Measurements from ENCODE around the gene CACNA2D3. TPM values are rescaled to one million over a fixed set of nuclear protein-coding genes. Genes with fewer than 3 reads are reported as not detected.

CACNA2D3 gene
- total RNA-seq, 4 donors from 2014 or later, result 0.27 to 1.5 (median 0.79) TPM

DNA sequence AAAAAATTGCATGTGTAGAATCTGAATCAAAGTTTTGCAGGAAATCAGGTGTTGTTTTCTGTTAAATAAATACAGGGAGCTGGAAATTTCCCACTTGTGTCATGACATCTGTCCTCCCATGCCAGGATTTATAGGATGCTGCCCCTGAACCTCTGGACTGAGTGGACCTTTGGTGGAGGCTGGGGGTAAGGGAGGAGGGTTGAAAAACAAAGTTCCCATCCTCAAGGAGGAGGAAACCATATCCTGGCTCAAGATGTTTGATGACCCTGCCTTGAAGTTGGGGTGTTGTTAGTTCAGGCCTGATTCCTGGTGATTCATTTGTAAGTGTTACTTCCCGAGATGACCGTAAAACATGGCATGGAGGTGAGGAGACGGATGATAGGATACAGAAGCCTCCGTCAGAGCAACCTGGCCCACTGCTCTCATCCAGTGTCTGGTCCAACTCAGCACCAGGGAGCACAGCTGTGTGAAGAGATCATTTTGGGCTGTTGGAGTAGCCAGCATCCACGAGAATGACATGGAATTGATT is 223.6 kb downstream of the CACNA2D3 start:
- no peak overlapping the region for H3K4me3 ChIP-seq (ENCODE audit: low read depth, poor library complexity, severe bottlenecking)
- TF ChIP-seq, protein P1, sequence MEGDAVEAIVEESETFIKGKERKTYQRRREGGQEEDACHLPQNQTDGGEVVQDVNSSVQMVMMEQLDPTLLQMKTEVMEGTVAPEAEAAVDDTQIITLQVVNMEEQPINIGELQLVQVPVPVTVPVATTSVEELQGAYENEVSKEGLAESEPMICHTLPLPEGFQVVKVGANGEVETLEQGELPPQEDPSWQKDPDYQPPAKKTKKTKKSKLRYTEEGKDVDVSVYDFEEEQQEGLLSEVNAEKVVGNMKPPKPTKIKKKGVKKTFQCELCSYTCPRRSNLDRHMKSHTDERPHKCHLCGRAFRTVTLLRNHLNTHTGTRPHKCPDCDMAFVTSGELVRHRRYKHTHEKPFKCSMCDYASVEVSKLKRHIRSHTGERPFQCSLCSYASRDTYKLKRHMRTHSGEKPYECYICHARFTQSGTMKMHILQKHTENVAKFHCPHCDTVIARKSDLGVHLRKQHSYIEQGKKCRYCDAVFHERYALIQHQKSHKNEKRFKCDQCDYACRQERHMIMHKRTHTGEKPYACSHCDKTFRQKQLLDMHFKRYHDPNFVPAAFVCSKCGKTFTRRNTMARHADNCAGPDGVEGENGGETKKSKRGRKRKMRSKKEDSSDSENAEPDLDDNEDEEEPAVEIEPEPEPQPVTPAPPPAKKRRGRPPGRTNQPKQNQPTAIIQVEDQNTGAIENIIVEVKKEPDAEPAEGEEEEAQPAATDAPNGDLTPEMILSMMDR (IDR thresholded peaks at IDR 0.05), result no peak
- TF ChIP-seq POLR2A (IDR thresholded peaks at IDR 0.05), result no peak
- 76 to 80% methylated on average over 5 of the region's 5 CpGs for WGBS, 2 donors
- intact Hi-C loops (cut with DNase I; ENCODE audit: low total_unique reads), result no loop called here
- DNase-seq (ENCODE audit: low spot score in 2 of 2), result no peak

DNA sequence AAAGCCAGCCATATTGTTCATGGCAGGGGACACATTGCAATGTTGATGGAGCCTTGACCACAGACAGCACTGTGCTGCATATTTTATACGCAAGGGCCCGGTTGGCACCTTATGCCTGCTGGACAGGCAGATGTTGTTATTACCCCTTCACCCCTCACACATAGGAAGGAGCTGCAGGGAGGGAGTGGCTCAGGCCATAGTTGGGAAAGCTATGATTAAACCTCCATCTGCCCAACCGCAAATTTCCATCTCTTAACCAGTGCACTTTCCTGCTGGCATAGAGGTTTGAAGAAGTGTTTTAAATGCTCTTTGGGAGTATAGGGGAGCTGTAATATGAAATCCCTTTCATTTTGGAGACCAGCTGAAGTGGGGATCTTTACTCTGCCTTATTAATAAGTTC is 224.7 kb downstream of the CACNA2D3 start:
- H3K4me3 ChIP-seq (ENCODE audit: low read depth, poor library complexity, severe bottlenecking), result no peak overlapping the region
- DNase-seq (ENCODE audit: low spot score in 2 of 2), result no peak
- intact Hi-C loops (cut with DNase I; ENCODE audit: low total_unique reads), result no loop called here
- WGBS, 2 donors, result 94 to 95% methylated on average over 3 of the region's 3 CpGs
- TF ChIP-seq, protein P1 (IDR thresholded peaks at IDR 0.05), result no peak
- TF ChIP-seq POLR2A (IDR thresholded peaks at IDR 0.05), result no peak

DNA sequence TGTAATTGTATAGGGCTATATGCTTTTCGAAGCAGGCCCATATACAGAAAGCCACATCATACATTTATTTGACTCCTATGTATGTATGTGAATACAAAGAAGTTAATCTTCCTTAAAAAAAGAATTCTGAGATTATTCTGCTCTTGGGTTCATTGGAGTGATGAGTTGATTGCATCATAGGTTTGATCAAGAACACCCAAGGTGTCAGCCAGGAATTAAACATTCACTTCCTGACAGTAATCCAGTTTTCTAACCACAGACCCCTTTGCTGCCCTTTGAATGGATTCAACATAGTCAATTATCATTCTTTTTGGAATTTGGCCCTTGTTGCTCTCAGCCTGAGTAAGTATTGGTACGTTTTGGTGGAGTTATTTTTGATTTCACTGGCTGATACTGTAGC is 225.6 kb downstream of the CACNA2D3 start:
- intact Hi-C loops (cut with DNase I; ENCODE audit: low total_unique reads), result no loop called here
- 57 to 59% methylated on average over 2 of the region's 2 CpGs for WGBS, 2 donors
- H3K4me3 ChIP-seq (ENCODE audit: low read depth, poor library complexity, severe bottlenecking), result no peak overlapping the region
- no peak for TF ChIP-seq POLR2A (IDR thresholded peaks at IDR 0.05)
- TF ChIP-seq, protein P1 (IDR thresholded peaks at IDR 0.05), result no peak
- DNase-seq (ENCODE audit: low spot score in 2 of 2), result no peak

DNA sequence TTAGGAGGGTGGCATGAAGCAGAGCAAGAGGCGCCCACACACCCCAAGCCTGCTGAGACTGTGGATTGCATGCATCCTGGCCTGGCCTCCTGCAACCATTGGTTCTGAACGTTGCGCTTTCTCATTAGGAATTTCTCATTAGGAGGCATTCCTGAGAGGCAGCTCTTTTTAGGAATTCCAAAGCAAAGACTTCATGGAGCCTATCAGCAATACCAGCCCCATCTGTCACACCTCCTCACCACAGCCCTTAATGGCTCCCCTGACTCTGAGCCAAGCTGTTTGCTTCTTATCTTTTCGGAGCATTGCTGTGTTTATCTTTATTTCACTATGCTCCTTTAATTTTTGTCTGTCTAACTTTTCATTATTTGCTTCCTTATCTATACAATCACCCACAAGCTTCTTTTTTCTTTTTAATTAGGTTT is 226.9 kb downstream of the CACNA2D3 start:
- DNase-seq (ENCODE audit: low spot score in 2 of 2), result no peak
- TF ChIP-seq, protein P1 (IDR thresholded peaks at IDR 0.05), result no peak
- no peak overlapping the region for H3K4me3 ChIP-seq (ENCODE audit: low read depth, poor library complexity, severe bottlenecking)
- intact Hi-C loops (cut with DNase I; ENCODE audit: low total_unique reads), result no loop called here
- WGBS, 2 donors, result 72 to 77% methylated on average over 4 of the region's 4 CpGs

DNA sequence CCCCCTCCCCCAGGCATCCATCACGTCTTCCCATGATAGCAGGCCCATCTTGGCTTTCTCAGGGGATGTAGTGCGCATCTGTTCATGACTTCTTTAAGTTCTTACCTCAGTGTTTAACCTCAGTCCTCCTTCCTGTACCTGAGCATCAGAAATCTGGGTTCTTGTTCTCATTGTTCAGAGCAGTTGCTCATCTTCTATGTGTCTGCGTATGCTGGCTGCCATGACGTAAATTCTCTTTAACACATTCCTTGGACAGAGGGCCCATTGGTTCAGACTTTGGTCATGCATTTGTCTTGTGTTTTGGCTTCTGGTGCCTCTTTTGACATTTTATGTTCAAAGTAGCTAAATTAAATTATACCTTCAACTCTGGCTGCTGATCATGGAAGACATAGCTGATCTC is 227.3 kb downstream of the CACNA2D3 start:
- 85 to 89% methylated on average over 4 of the region's 4 CpGs for WGBS, 2 donors
- intact Hi-C loops (cut with DNase I; ENCODE audit: low total_unique reads), result no loop called here
- no peak for DNase-seq (ENCODE audit: low spot score in 2 of 2)
- TF ChIP-seq POLR2A (IDR thresholded peaks at IDR 0.05), result no peak
- TF ChIP-seq, protein P1 (IDR thresholded peaks at IDR 0.05), result no peak
- no peak overlapping the region for H3K4me3 ChIP-seq (ENCODE audit: low read depth, poor library complexity, severe bottlenecking)

DNA sequence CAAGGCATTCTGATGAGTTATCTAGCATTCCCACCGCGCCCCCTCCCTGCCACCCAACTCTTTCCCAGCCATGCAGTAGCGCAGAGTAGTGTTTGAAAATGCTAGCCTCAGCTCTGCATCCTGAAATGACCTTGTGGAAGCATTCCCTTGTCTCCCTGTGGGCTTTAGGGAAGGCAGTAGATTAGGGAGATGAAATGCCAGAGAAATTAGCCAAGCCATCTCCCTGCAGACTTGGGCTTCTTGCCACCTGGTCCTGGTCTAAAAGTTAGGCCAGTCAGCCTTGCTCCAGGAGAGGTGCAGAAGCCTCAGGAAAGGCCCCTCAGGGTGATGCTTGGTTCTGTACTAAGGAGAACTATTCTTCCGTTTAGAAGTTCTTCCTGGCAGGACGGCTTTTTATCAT is 231.2 kb downstream of the CACNA2D3 start:
- intact Hi-C loops (cut with DNase I; ENCODE audit: low total_unique reads), result no loop called here
- no peak for TF ChIP-seq POLR2A (IDR thresholded peaks at IDR 0.05)
- TF ChIP-seq, protein P1 (IDR thresholded peaks at IDR 0.05), result no peak
- WGBS, 2 donors, result 59 to 77% methylated on average over 5 of the region's 5 CpGs
- H3K4me3 ChIP-seq (ENCODE audit: low read depth, poor library complexity, severe bottlenecking), result no peak overlapping the region
- no peak for DNase-seq (ENCODE audit: low spot score in 2 of 2)

Measured in lower leg skin (tissue), 4 donors.